Stimulated activated CD8-positive, alpha-beta memory T cell treated with anti-CD3 and anti-CD28 coated beads, Interleukin-7, amount 100 ng/mL, for 1 hour (primary cell): Measurements from ENCODE around the gene NSUN6.
A peak's percentile ranks its signal among the peaks of the same experiment; 100 is the strongest.

ENCODE experiments used
- DNase-seq, 2 donors: peaks; one replicate each; pipeline ENCODE4 v3.0.0-alpha.2; 2020; ENCODE audit warnings: low read depth in 2 of 2

The NSUN6 gene

GRCh38 chr10:18651324-18652007 lies at the start of gene NSUN6:
NSUN6 (minus strand) TSS chr10:18651587; CDS start chr10:18651203, 384 bp downstream.
- peak; percentile 92 to 94 for DNase-seq

- no peak for DNase-seq
Measured at GRCh38 chr10:18699849-18700840, 48.8 kb upstream of the NSUN6 start.

- DNase-seq = no peak
Measured at GRCh38 chr10:18690541-18690940, 39.2 kb upstream of the NSUN6 start.

- no peak for DNase-seq
Measured at GRCh38 chr10:18689498-18689897, 38.1 kb upstream of the NSUN6 start.

GRCh38 chr10:18687706-18688105 lies 36.3 kb upstream of the NSUN6 start:
- DNase-seq = no peak

GRCh38 chr10:18687195-18687594 lies 35.8 kb upstream of the NSUN6 start:
- no peak for DNase-seq

GRCh38 chr10:18685555-18685954 lies 34.2 kb upstream of the NSUN6 start:
- DNase-seq = no peak

GRCh38 chr10:18684953-18685352 lies 33.6 kb upstream of the NSUN6 start:
- no peak for DNase-seq

- no peak for DNase-seq
Measured at GRCh38 chr10:18684416-18684815, 33.0 kb upstream of the NSUN6 start.

- DNase-seq = no peak
Measured at GRCh38 chr10:18683427-18683826, 32.0 kb upstream of the NSUN6 start.

- no peak for DNase-seq
Measured at GRCh38 chr10:18681971-18682411, 30.6 kb upstream of the NSUN6 start.

GRCh38 chr10:18681366-18681765 lies 30.0 kb upstream of the NSUN6 start:
- no peak for DNase-seq

GRCh38 chr10:18680754-18681153 lies 29.4 kb upstream of the NSUN6 start:
- no peak for DNase-seq

GRCh38 chr10:18675086-18675801 lies 23.9 kb upstream of the NSUN6 start:
- no peak for DNase-seq

- no peak for DNase-seq
Measured at GRCh38 chr10:18668026-18668425, 16.6 kb upstream of the NSUN6 start.

GRCh38 chr10:18666810-18667209 lies 15.4 kb upstream of the NSUN6 start:
- DNase-seq = no peak

GRCh38 chr10:18665815-18666558 lies 14.6 kb upstream of the NSUN6 start:
- no peak for DNase-seq

GRCh38 chr10:18664841-18665478 lies 13.6 kb upstream of the NSUN6 start:
- no peak for DNase-seq

- no peak for DNase-seq
Measured at GRCh38 chr10:18660816-18661431, 9.5 kb upstream of the NSUN6 start.

- DNase-seq = no peak
Measured at GRCh38 chr10:18659819-18660535, 8.6 kb upstream of the NSUN6 start.
